ENCODE data around the gene DENND4B.
"Not testable (repeated sequence)": the region's sequence is repeated elsewhere in the genome, so short reads cannot be mapped to it uniquely, and the experiment has no call there.

DENND4B gene

GRCh38 chr1:153928791-153929341, 17.7 kb downstream of the DENND4B start:
- no peak for DNase-seq (ENCODE audit: low read depth in 2 of 2, low spot score in 1 of 2)

- no peak for DNase-seq (ENCODE audit: low read depth in 2 of 2, low spot score in 1 of 2)
Measured at GRCh38 chr1:153928245-153928644, 18.3 kb downstream of the DENND4B start.

GRCh38 chr1:153926405-153926804, 20.1 kb downstream of the DENND4B start:
- no peak for DNase-seq (ENCODE audit: low read depth in 2 of 2, low spot score in 1 of 2)

GRCh38 chr1:153922972-153923925, 23.3 kb downstream of the DENND4B start, which contains the start of gene GATAD2B:
GATAD2B (minus strand) TSS chr1:153922972; CDS start chr1:153828347, 94,625 bp downstream.
- peak; percentile 97 to 99 for DNase-seq (ENCODE audit: low read depth in 2 of 2, low spot score in 1 of 2)

- DNase-seq (ENCODE audit: low read depth in 2 of 2, low spot score in 1 of 2): peak; percentile 14 to 43
Measured at GRCh38 chr1:153922076-153922971, 24.2 kb downstream of the DENND4B start.

- no peak for DNase-seq (ENCODE audit: low read depth in 2 of 2, low spot score in 1 of 2)
Measured at GRCh38 chr1:153921803-153922075, 24.8 kb downstream of the DENND4B start.

- DNase-seq (ENCODE audit: low read depth in 2 of 2, low spot score in 1 of 2): no peak
Measured at GRCh38 chr1:153921080-153921802, 25.3 kb downstream of the DENND4B start.

GRCh38 chr1:153919876-153920852, 26.4 kb downstream of the DENND4B start:
- no peak for DNase-seq (ENCODE audit: low read depth in 2 of 2, low spot score in 1 of 2)

- DNase-seq (ENCODE audit: low read depth in 2 of 2, low spot score in 1 of 2): no peak
Measured at GRCh38 chr1:153916297-153916696, 30.2 kb downstream of the DENND4B start.

GRCh38 chr1:153912349-153912748, 34.2 kb downstream of the DENND4B start:
- DNase-seq (ENCODE audit: low read depth in 2 of 2, low spot score in 1 of 2): no peak

- DNase-seq (ENCODE audit: low read depth in 2 of 2, low spot score in 1 of 2): not testable (repeated sequence)
Measured at GRCh38 chr1:153910560-153910959, 36.0 kb downstream of the DENND4B start.

- no peak for DNase-seq (ENCODE audit: low read depth in 2 of 2, low spot score in 1 of 2)
Measured at GRCh38 chr1:153908071-153908470, 38.4 kb downstream of the DENND4B start.

- no peak for DNase-seq (ENCODE audit: low read depth in 2 of 2, low spot score in 1 of 2)
Measured at GRCh38 chr1:153907134-153907533, 39.4 kb downstream of the DENND4B start.

- DNase-seq (ENCODE audit: low read depth in 2 of 2, low spot score in 1 of 2): no peak
Measured at GRCh38 chr1:153906396-153906795, 40.1 kb downstream of the DENND4B start.

GRCh38 chr1:153905908-153906307, 40.6 kb downstream of the DENND4B start:
- DNase-seq (ENCODE audit: low read depth in 2 of 2, low spot score in 1 of 2): not testable (repeated sequence)

GRCh38 chr1:153903841-153904455, 42.6 kb downstream of the DENND4B start:
- no peak for DNase-seq (ENCODE audit: low read depth in 2 of 2, low spot score in 1 of 2)

- DNase-seq (ENCODE audit: low read depth in 2 of 2, low spot score in 1 of 2): no peak
Measured at GRCh38 chr1:153899509-153899908, 47.0 kb downstream of the DENND4B start.

- not testable (repeated sequence) for DNase-seq (ENCODE audit: low read depth in 2 of 2, low spot score in 1 of 2)
Measured at GRCh38 chr1:153895866-153896265, 50.7 kb downstream of the DENND4B start.

GRCh38 chr1:153891042-153891441, 55.5 kb downstream of the DENND4B start:
- DNase-seq (ENCODE audit: low read depth in 2 of 2, low spot score in 1 of 2): not testable (repeated sequence)
